ENCODE measurements around the gene HPS6.

The HPS6 gene

DNA sequence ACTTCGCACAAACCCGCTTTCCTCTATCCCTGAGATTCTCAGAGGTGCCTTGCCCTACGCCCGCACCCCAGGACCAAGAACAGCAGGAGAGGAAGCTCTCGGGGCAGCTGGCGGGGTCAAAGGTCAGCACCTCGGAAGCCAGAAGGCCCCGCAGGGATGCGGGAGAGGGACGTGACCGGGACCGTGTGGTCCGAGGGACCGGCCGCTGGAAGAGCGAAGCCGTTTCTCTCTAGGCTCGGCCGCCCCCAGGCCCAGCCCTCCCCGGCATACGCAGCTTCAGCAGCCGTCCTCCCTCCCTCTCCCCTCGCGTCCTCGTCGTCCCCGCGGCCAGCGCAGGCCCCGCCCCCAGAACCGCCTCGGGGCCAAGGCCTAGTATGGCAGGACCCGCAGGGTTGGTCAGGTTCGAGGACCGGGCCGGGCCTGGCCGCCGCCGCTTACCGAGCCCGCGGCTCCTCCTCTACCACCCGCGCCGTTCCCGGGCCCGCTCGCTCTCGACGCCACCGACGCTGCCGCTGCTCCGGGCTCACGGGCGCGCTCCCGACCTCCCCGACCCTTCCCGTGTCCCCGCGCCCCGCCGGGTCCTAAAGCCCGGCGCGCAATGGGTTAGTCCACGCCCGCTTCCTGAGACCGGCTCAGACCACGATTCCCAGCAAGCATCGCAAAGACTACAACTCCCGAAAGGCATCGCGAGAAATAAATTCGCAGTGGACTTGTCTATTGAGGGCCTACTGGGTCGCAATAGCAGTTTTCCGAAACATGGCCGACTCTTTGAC lies 9.3 kb upstream of the HPS6 start, which contains the start of gene ARMH3:
Gene ARMH3 (minus strand): TSS at position 527 of the 773 bp plus-strand sequence. CDS start 16,059 bp downstream, outside the sequence.
- H3K4me3 ChIP-seq (ENCODE audit: control insufficient read depth, low read depth, low read length), result peak within 1 kb of the TSS; percentile 86
- TF ChIP-seq, protein P1, sequence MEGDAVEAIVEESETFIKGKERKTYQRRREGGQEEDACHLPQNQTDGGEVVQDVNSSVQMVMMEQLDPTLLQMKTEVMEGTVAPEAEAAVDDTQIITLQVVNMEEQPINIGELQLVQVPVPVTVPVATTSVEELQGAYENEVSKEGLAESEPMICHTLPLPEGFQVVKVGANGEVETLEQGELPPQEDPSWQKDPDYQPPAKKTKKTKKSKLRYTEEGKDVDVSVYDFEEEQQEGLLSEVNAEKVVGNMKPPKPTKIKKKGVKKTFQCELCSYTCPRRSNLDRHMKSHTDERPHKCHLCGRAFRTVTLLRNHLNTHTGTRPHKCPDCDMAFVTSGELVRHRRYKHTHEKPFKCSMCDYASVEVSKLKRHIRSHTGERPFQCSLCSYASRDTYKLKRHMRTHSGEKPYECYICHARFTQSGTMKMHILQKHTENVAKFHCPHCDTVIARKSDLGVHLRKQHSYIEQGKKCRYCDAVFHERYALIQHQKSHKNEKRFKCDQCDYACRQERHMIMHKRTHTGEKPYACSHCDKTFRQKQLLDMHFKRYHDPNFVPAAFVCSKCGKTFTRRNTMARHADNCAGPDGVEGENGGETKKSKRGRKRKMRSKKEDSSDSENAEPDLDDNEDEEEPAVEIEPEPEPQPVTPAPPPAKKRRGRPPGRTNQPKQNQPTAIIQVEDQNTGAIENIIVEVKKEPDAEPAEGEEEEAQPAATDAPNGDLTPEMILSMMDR (conservative IDR thresholded peaks at IDR 0.05; ENCODE audit: control insufficient read depth, insufficient read depth, low read depth, low read length), result no peak
- DNase-seq (ENCODE audit: low read depth), result peak; percentile 98

DNA sequence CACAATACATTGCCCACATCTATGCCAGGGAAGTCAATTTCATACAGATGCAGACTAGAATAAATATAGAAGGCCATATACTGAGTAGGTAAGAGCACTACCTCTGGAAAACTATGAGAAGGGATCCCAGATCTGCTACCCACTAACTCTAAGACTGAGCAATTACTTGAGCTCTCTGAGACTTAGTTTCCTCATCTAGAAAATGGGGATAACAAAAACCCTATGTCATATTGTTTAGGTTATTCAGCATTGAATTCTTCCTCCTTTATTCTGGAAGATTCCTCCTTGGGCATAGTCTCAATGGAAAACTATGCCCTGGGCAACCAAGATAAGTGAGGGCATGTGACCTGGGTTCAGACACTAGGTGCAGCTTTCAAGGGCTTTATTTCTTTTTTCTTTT lies 5.2 kb upstream of the HPS6 start:
- TF ChIP-seq, protein P1 (conservative IDR thresholded peaks at IDR 0.05; ENCODE audit: control insufficient read depth, insufficient read depth, low read depth, low read length), result no peak
- no peak for DNase-seq (ENCODE audit: low read depth)

DNA sequence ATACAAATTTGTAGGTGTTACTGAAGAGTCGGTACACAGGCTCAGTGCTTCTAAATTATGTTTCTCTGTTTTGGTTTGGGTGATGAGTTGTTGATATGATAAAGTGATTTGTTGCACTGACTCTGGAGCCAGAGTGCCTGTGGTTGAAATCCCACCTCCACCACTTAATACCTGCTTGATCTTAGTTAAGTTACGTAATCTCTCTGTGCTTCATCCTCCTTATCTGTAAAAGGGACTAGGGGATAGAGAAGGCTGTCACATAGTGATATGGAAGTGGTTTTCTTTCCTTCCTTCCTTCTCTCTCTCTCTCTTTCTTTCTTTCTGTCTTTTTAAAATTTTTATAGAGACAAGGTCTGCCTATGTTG lies 664 bp upstream of the HPS6 start:
- no peak for DNase-seq (ENCODE audit: low read depth)
- no peak overlapping the region for H3K4me3 ChIP-seq (ENCODE audit: control insufficient read depth, low read depth, low read length)
- TF ChIP-seq, protein P1 (conservative IDR thresholded peaks at IDR 0.05; ENCODE audit: control insufficient read depth, insufficient read depth, low read depth, low read length), result no peak

More for the DNA sequence above, 5.2 kb upstream of the HPS6 start:
- H3K4me3 ChIP-seq (ENCODE audit: control insufficient read depth, low read depth, low read length), result no peak overlapping the region

GRCh38 chr10:102065561-102066398 lies 631 bp downstream of the HPS6 start:
- peak overlapping the region; percentile 66 for H3K4me3 ChIP-seq (ENCODE audit: control insufficient read depth, low read depth, low read length)
- DNase-seq (ENCODE audit: low read depth), result no peak
- TF ChIP-seq, protein P1 (conservative IDR thresholded peaks at IDR 0.05; ENCODE audit: control insufficient read depth, insufficient read depth, low read depth, low read length), result no peak

DNA sequence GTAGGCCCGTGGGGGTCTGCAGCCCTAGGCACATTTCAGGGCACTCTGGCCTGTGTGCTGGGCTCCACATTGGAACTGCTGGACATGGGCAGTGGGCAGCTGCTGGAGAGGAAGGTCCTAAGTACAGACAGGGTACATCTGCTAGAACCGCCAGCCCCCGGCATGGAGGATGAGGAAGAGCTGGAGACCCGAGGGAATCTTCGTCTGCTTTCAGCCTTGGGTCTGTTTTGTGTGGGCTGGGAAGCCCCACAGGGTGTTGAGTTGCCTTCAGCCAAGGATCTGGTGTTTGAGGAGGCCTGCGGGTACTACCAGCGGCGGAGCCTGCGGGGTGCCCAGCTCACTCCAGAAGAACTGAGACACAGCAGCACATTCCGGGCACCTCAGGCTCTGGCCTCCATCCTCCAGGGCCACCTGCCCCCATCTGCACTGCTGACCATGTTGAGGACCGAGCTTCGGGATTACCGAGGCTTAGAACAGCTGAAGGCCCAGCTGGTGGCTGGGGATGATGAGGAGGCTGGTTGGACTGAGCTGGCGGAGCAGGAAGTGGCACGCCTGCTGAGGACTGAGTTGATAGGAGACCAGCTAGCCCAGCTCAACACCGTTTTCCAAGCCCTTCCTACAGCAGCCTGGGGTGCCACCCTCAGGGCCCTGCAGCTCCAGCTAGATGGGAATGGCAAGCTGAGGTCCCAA lies 1.4 kb downstream of the HPS6 start:
- H3K4me3 ChIP-seq (ENCODE audit: control insufficient read depth, low read depth, low read length), result peak overlapping the region; percentile 66
- no peak for DNase-seq (ENCODE audit: low read depth)

More for the DNA sequence above, 1.4 kb downstream of the HPS6 start:
- TF ChIP-seq, protein P1 (conservative IDR thresholded peaks at IDR 0.05; ENCODE audit: control insufficient read depth, insufficient read depth, low read depth, low read length), result no peak
